Right lobe of liver (tissue), 4 donors: Measurements from ENCODE around the gene VWA5B1.

Experiments used
- CTCF ChIP-seq, 4 donors: fragments of 200-600 bp in 3 of 4; fragments of 450-650 bp in 1 of 4; IDR thresholded peaks; one replicate each; pipeline versions ENCODE4 v1.5.1 to v1.8.0; 2016 to 2022; ENCODE audit warnings: antibody characterized with exemption in 4 of 4, mild to moderate bottlenecking in 2 of 4
- POLR2A ChIP-seq: fragments of 450-650 bp; IDR thresholded peaks from one replicate; pipeline ENCODE4 v1.6.1; 2017; ENCODE audit warnings: antibody characterized with exemption, mild to moderate bottlenecking
- donor health status: DM: no; HTN: no; CAD: no.
- donor health status: DM: no; HTN: no; CAD: no.
- donor health status: DM: no; HTN: yes; CAD: no.

GRCh38 chr1:20376171-20376570 is 85.5 kb downstream of the VWA5B1 start:
- no peak for TF ChIP-seq CTCF (IDR thresholded peaks at IDR 0.05)
- no peak for TF ChIP-seq POLR2A
